T-cell (primary cell): ENCODE data around the gene STAM2. TPM values are rescaled to one million over a fixed set of nuclear protein-coding genes. Genes with fewer than 3 reads are reported as not detected.

Experiments used
- ATAC-seq, 4 experiments: fragments of 200-7000 bp in 3 of 4; fragments of 150-1000 bp in 1 of 4; cut with Tn5 transposase; replicated peaks in 1 of 4; 1 replicate in 3 of 4; 2 replicates in 1 of 4; pipeline ENCODE4 v1.10.0; 2021; ENCODE audit warnings: moderate library complexity in 3 of 4, mild to moderate bottlenecking in 2 of 4, moderate number of reproducible peaks in 1 of 4
- CTCF ChIA-PET, 2 donors: fragments of 300-600 bp; sonication (Branson Sonifier 250); formaldehyde crosslinking; loops; one replicate each; lab custom pipeline; 2022; ENCODE audit warnings: antibody characterized with exemption in 2 of 2; lab: Charles Lee
- POLR2A ChIA-PET, 2 donors: fragments of 300-600 bp; sonication (Branson Sonifier 250); formaldehyde crosslinking; loops; one replicate each; lab custom pipeline; 2022; ENCODE audit warnings: antibody characterized with exemption in 2 of 2; lab: Charles Lee
- DNase-seq, 35 experiments: peaks; one replicate each; pipeline versions ENCODE4 v3.0.0 to v3.0.0-alpha.2; 2013 to 2023
- H3K27ac ChIP-seq: one replicate; pipeline ENCODE4 v1.5.1; 2013; ENCODE audit warnings: low read length
- H3K27me3 ChIP-seq, 2 experiments: replicated peaks in 1 of 2; 1 replicate in 1 of 2; 2 replicates in 1 of 2; pipeline versions ENCODE4 v1.6.1 to v1.7.0; 2013; ENCODE audit warnings: low read length in 1 of 2, mixed read lengths in 1 of 2; ENCODE audit not compliant: control insufficient read depth in 2 of 2, insufficient read depth in 2 of 2; ENCODE audit errors: extremely low read depth in 1 of 2
- H3K36me3 ChIP-seq, 2 donors: 1 replicate in 1 of 2; 2 replicates in 1 of 2; pipeline versions ENCODE4 v1.6.1 to v1.7.0; 2013; ENCODE audit warnings: low read length in 1 of 2; ENCODE audit not compliant: control insufficient read depth in 2 of 2, insufficient read depth in 1 of 2; ENCODE audit errors: extremely low read depth in 1 of 2
- H3K4me1 ChIP-seq, 2 experiments: 1 replicate in 1 of 2; 2 replicates in 1 of 2; pipeline versions ENCODE4 v1.6.1 to v1.7.0; 2013; ENCODE audit warnings: low read length in 2 of 2, mixed read lengths in 1 of 2; ENCODE audit not compliant: insufficient read depth in 2 of 2, control insufficient read depth in 1 of 2; ENCODE audit errors: extremely low read depth in 1 of 2
- H3K4me3 ChIP-seq, 2 donors: 1 replicate in 1 of 2; 2 replicates in 1 of 2; pipeline versions ENCODE4 v1.5.1 to v1.7.0; 2013; ENCODE audit warnings: mild to moderate bottlenecking in 2 of 2, low read length in 1 of 2, moderate library complexity in 1 of 2; ENCODE audit not compliant: control insufficient read depth in 1 of 2; ENCODE audit errors: extremely low read depth in 1 of 2
- H3K9me3 ChIP-seq: 2 replicates; pipeline ENCODE4 v1.7.0; 2013
- H3K27ac Mint-ChIP-seq, 2 donors: one replicate each; pipeline ENCODE4 v1.8.0; 2020 to 2021; ENCODE audit warnings: mild to moderate bottlenecking in 2 of 2, mixed read lengths in 2 of 2
- H3K27me3 Mint-ChIP-seq, 2 donors: one replicate each; pipeline ENCODE4 v1.8.0; 2021 to 2022; ENCODE audit warnings: mixed read lengths in 2 of 2
- H3K36me3 Mint-ChIP-seq: one replicate; pipeline ENCODE4 v1.8.0; 2021; ENCODE audit warnings: mixed read lengths
- H3K4me1 Mint-ChIP-seq, 3 donors: one replicate each; pipeline ENCODE4 v1.8.0; 2020 to 2022; ENCODE audit warnings: mixed read lengths in 3 of 3, mild to moderate bottlenecking in 1 of 3
- H3K4me3 Mint-ChIP-seq, 3 donors: one replicate each; pipeline ENCODE4 v1.8.0; 2020 to 2022; ENCODE audit warnings: mild to moderate bottlenecking in 3 of 3, mixed read lengths in 3 of 3, moderate library complexity in 3 of 3
- H3K9me3 Mint-ChIP-seq, 3 donors: one replicate each; pipeline ENCODE4 v1.8.0; 2020 to 2022; ENCODE audit warnings: mixed read lengths in 3 of 3
- WGBS: methylation state at CpG from one replicate; pipeline ENCODE4 v1.1.5; 2013; ENCODE audit warnings: missing lambda C conversion rate; ENCODE audit not compliant: insufficient coverage; 5-methylcytosine and 5-hydroxymethylcytosine counted together
- total RNA-seq, 35 experiments: library from RNA in 6 of 35; stranded (reverse) in 6 of 35; fragments of 120-200 nt in 1 of 35; gene quantifications; one replicate each; pipeline versions ENCODE4 v1.2.1 to v1.2.4 and lab custom pipeline; 2013 to 2026

The STAM2 gene
- total RNA-seq, 5 donors from 2014 or later (not counting 1 experiment from before 2014, with no cell fraction given), result 12.0 to 20.8 (median 19.3) TPM

GRCh38 chr2:152068226-152068625 lies 107.3 kb downstream of the STAM2 start:
- Histone ChIP-seq H3K27me3 (peaks cover 0 to 2% of the 10 kb centered on the region in 2 experiments), H3K36me3 (no peaks in the 10 kb centered on the region), H3K27ac (no peak overlapping the region), H3K4me3 (no peak overlapping the region), H3K9me3 (no peaks in the 10 kb centered on the region), H3K4me1 (no peaks in the 10 kb centered on the region)
- POLR2A ChIA-PET, result no interaction called here
- Mint-ChIP-seq H3K9me3 (no peaks in the 10 kb centered on the region), H3K4me1 (no peaks in the 10 kb centered on the region), H3K27ac (no peak overlapping the region), H3K36me3 (no peaks in the 10 kb centered on the region), H3K27me3 (peaks cover 9 to 11% of the 10 kb centered on the region in 2 donors), H3K4me3 (no peak overlapping the region)
- ATAC-seq (no peak), DNase-seq (no peak)
- 80% methylated on average over 2 of the region's 2 CpGs for WGBS
- CTCF ChIA-PET, result interaction anchor here in 1 of 2 donors (0.6 kb wide), 1 partner anchor 18 kb away, joined by 3 read pairs; no protein-coding TSS in a partner anchor

- Mint-ChIP-seq H3K4me3 (no peak overlapping the region), H3K27ac (no peak overlapping the region), H3K4me1 (no peaks in the 10 kb centered on the region), H3K36me3 (no peaks in the 10 kb centered on the region), H3K27me3 (peaks cover 9 to 12% of the 10 kb centered on the region in 2 donors), H3K9me3 (no peaks in the 10 kb centered on the region)
- DNase-seq (no peak), ATAC-seq (no peak)
- Histone ChIP-seq H3K27ac (no peak overlapping the region), H3K4me3 (no peak overlapping the region), H3K4me1 (no peaks in the 10 kb centered on the region), H3K36me3 (no peaks in the 10 kb centered on the region), H3K27me3 (peaks cover 0 to 2% of the 10 kb centered on the region in 2 experiments), H3K9me3 (no peaks in the 10 kb centered on the region)
- ChIA-PET CTCF (no interaction called here), POLR2A (no interaction called here)
- WGBS, result no CpG with 5 or more reads among the region's 1 CpG
These were observed 107.7 kb downstream of the STAM2 start for GRCh38 chr2:152067823-152068222.

Other genes starting within 250 kb of the STAM2 start
- gene CACNB4, start 76.7 kb downstream of the STAM2 start, total RNA-seq, result 1 to 10 TPM in 1 of 5 donors, under 1 TPM in 4; 0.16 to 1.2 (median 0.47) TPM
- gene FMNL2, start 159.4 kb upstream of the STAM2 start, total RNA-seq, result under 1 TPM; 0.63 to 0.96 (median 0.75) TPM